ENCODE measurements around the gene IL18R1. TPM values are rescaled to one million over a fixed set of nuclear protein-coding genes. Genes with fewer than 3 reads are reported as not detected.

IL18R1 gene
- total RNA-seq, 3 donors from 2014 or later: 3.9 to 6.1 (median 5.2) TPM

DNA sequence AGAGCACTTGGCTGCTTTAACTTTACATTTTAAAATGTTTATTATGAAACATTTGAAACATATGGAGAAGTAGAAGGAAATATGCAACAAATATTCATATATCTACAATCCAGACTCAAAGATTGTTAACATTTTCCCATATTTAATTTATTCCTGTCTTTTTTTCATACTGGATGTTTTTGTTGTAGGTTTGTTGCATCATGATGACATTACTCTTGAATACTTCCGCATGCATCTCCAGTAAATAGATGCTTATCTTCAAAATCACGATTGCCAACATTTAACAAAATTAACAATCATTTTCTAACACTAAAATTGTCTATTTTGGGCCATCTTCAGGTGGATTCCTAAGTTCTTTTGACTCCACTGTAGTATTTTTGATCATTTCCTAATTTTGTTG, 46.3 kb downstream of the IL18R1 start:
- Histone ChIP-seq H3K4me1 (ENCODE audit: low read depth) (no peaks in the 10 kb centered on the region), H3K9me3 (no peaks in the 10 kb centered on the region), H3K4me3 (no peak overlapping the region), H3K36me3 (ENCODE audit: low read depth) (no peaks in the 10 kb centered on the region)
- no peak for DNase-seq
- ATAC-seq: no peak
- intact Hi-C loops (cut with DNase I, micrococcal nuclease): no loop called here
- TF ChIP-seq, protein P1, sequence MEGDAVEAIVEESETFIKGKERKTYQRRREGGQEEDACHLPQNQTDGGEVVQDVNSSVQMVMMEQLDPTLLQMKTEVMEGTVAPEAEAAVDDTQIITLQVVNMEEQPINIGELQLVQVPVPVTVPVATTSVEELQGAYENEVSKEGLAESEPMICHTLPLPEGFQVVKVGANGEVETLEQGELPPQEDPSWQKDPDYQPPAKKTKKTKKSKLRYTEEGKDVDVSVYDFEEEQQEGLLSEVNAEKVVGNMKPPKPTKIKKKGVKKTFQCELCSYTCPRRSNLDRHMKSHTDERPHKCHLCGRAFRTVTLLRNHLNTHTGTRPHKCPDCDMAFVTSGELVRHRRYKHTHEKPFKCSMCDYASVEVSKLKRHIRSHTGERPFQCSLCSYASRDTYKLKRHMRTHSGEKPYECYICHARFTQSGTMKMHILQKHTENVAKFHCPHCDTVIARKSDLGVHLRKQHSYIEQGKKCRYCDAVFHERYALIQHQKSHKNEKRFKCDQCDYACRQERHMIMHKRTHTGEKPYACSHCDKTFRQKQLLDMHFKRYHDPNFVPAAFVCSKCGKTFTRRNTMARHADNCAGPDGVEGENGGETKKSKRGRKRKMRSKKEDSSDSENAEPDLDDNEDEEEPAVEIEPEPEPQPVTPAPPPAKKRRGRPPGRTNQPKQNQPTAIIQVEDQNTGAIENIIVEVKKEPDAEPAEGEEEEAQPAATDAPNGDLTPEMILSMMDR (IDR thresholded peaks at IDR 0.05): no peak

DNA sequence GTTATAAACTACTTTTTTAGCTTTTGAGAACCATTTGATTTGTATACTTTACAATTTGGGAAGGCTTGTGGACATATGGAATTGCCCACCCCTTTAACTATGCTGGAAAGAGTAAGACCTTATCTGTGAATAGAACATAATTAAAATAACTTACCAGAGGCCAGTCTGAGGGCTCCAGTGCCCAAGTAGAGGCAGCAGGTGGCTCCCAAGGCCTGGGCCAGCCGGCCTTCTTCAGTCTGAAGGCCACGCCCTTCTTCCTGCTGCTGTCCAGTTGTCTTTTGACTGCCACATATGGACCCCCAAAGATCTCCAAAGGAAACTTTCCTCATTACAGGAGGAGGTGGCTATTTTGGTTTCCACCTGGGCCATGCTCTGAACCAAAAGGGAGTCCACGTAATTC, 55.4 kb downstream of the IL18R1 start:
- DNase-seq: no peak

DNA sequence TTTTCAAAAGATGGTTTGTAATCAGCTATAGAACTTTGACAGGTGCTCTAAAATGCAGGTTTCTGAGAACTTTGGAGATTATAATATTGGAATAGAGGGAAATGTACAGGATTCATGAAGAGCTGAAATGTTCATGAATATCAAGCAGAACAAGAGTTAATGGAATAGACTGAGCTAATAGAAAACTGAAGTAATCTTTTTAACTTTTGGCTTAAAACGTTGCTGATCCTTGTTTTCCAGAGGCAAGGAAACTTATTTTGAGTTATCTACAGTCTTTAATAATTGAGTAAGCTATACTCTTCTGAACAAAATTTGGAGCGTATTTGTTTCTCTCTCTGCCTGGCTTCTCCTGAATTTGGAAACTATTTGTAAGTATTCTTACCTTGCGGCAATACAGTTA, 56.6 kb downstream of the IL18R1 start:
- intact Hi-C loops (cut with DNase I, micrococcal nuclease): no loop called here

More for the DNA sequence above, 55.4 kb downstream of the IL18R1 start:
- Histone ChIP-seq H3K4me1 (ENCODE audit: low read depth) (no peaks in the 10 kb centered on the region), H3K36me3 (ENCODE audit: low read depth) (no peaks in the 10 kb centered on the region), H3K4me3 (no peak overlapping the region), H3K9me3 (no peaks in the 10 kb centered on the region)
- TF ChIP-seq, protein P1 (IDR thresholded peaks at IDR 0.05): no peak
- intact Hi-C loops (cut with DNase I, micrococcal nuclease): no loop called here
- no peak for ATAC-seq

DNA sequence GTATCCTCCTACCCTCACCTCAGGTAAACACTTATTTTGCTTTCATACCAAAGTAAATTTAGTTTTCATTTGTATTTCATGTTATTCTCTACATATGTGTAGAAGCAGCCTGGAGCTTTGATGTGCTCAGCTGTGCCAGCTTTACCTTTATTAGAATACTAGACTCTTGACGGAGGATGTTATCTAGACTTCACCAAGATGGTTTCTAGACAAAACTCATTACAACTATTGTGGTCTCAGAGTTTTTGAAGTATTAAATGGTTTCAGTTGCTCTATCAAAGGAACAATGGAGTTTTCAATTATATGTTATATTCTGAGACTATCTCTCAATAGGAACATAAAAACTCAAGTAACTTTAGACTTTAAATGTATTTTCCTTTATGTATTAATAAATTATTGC, 62.4 kb downstream of the IL18R1 start:
- H3K36me3 ChIP-seq (ENCODE audit: low read depth): no peaks in the 10 kb centered on the region
- no peaks in the 10 kb centered on the region for H3K9me3 ChIP-seq
- DNase-seq (no peak), ATAC-seq (no peak)
- no peaks in the 10 kb centered on the region for H3K4me1 ChIP-seq (ENCODE audit: low read depth)
- intact Hi-C loops (cut with DNase I, micrococcal nuclease): no loop called here
- TF ChIP-seq, protein P1 (IDR thresholded peaks at IDR 0.05): no peak
- no peak overlapping the region for H3K4me3 ChIP-seq

More for the DNA sequence above, 56.6 kb downstream of the IL18R1 start:
- Histone ChIP-seq H3K9me3 (no peaks in the 10 kb centered on the region), H3K4me1 (ENCODE audit: low read depth) (no peaks in the 10 kb centered on the region), H3K4me3 (no peak overlapping the region), H3K36me3 (ENCODE audit: low read depth) (no peaks in the 10 kb centered on the region)
- TF ChIP-seq, protein P1 (IDR thresholded peaks at IDR 0.05): no peak
- ATAC-seq: no peak
- no peak for DNase-seq

DNA sequence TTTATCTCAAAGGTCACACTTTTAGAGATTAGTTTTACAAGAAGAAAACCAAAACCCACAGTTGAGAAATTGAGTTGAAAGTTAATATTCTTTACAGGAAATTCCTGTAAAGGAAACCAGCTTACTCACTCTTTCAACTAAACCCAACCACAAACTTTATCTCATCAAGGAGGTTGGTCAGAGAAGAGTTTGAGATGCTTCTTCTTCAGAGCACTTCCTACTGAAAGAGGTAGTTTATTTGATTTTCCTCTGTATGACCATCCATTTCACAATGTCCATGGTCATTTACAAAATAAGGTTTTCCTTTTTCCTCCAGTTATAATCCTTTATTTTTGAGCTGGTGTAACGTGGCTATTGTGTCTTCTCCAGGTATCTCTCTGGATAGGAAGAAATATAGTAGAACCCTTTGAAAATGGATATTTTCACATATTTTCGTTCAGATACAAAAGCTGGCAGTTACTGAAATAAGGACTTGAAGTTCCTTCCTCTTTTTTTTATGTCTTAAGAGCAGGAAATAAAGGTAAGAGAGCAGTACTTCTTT, 62.9 kb downstream of the IL18R1 start:
- Histone ChIP-seq H3K9me3 (no peaks in the 10 kb centered on the region), H3K4me3 (no peak overlapping the region), H3K4me1 (ENCODE audit: low read depth) (no peaks in the 10 kb centered on the region), H3K36me3 (ENCODE audit: low read depth) (no peaks in the 10 kb centered on the region)
- peak; percentile 55 for ATAC-seq
- DNase-seq: no peak
- intact Hi-C loops (cut with DNase I, micrococcal nuclease): no loop called here
- TF ChIP-seq, protein P1 (IDR thresholded peaks at IDR 0.05): no peak

DNA sequence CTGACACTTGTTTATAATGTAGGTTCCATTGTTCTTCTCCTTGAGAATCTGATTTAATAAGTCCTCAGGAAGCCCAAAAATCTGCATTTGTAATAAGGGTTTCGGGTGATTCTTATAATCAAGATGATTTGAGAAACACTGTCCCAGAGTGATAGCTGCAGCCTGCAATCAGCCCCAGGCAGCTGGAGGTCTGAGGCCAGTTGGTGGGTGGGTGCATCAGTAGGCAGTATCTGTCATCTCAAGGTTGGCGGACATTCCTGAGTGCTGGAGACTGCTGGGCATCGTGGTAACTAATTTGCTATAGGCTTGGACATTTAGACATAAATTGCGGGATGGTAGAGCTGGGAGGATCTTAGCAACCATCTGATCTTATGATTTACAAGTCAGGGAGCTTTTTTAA, 64.7 kb downstream of the IL18R1 start:
- no peaks in the 10 kb centered on the region for H3K4me1 ChIP-seq (ENCODE audit: low read depth)
- intact Hi-C loops (cut with DNase I, micrococcal nuclease): no loop called here
- ATAC-seq: no peak
- no peak overlapping the region for H3K4me3 ChIP-seq
- DNase-seq: no peak
- TF ChIP-seq, protein P1 (IDR thresholded peaks at IDR 0.05): no peak
- H3K9me3 ChIP-seq: no peaks in the 10 kb centered on the region
- H3K36me3 ChIP-seq (ENCODE audit: low read depth): no peaks in the 10 kb centered on the region
